ENCODE data around the gene PTCSC3.

The PTCSC3 gene

DNA sequence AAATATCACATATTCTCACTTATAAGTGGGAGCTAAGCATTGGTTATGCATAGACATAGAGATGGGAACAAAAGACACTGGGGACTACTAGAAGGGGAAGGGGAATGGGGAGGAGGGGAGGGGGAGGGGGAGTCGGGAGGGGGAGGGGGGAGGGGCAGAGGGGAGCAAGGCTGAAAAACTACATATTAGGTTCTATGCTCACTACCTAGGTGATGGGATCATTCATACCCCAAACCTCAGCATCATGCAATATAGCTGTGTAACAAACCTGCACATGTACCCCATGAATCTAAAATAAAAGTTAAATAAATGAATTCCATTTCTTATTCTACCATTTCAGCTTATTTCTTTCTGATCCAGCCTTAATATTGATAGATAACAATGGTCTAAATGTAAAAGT lies 21.9 kb upstream of the PTCSC3 start:
- no peak overlapping the region for H2AK5ac ChIP-seq (ENCODE audit: low read depth, low read length)
- H3K18ac ChIP-seq (ENCODE audit: low read length): no peak overlapping the region
- no peak for DNase-seq (ENCODE audit: low spot score)
- no peak overlapping the region for H3K9ac ChIP-seq (ENCODE audit: low read depth, low read length, poor library complexity)
- no CpG with 5 or more reads among the region's 1 CpG for WGBS, 2 donors (ENCODE audit: extremely low coverage in 2 of 2, insufficient read length in 2 of 2, insufficient replicate concordance in 1 of 2)
- no peak overlapping the region for H4K91ac ChIP-seq (ENCODE audit: low read depth, low read length, poor library complexity)
- H3K14ac ChIP-seq (ENCODE audit: low read length): no peak overlapping the region
- H3K27me3 ChIP-seq (ENCODE audit: control insufficient read depth in 3 of 3, insufficient read depth in 3 of 3, low read depth in 1 of 3, low read length in 3 of 3): peaks cover 0 to 5% (median 0%) of the 10 kb centered on the region in 3 experiments
- H4K8ac ChIP-seq (ENCODE audit: low read depth, low read length): no peak overlapping the region
- H3K23ac ChIP-seq (ENCODE audit: low read depth, low read length, poor library complexity): no peak overlapping the region
- H3K9me3 ChIP-seq (replicated peaks in 1 of 2; ENCODE audit: control insufficient read depth in 2 of 2, insufficient read depth in 1 of 2, low read depth in 1 of 2, low read length in 2 of 2): no peaks in the 10 kb centered on the region
- no peak overlapping the region for H2BK15ac ChIP-seq (ENCODE audit: low read length)
- H2BK5ac ChIP-seq (ENCODE audit: low read length): no peak overlapping the region
- no peaks in the 10 kb centered on the region for H3K36me3 ChIP-seq (replicated peaks in 1 of 2; ENCODE audit: control insufficient read depth in 2 of 2, insufficient read depth in 2 of 2, low read length in 2 of 2)
- H2BK12ac ChIP-seq (ENCODE audit: low read length): no peak overlapping the region
- no peak overlapping the region for H3K4ac ChIP-seq (ENCODE audit: low read length)
- H3K4me3 ChIP-seq (ENCODE audit: low read length in 2 of 2): no peak overlapping the region
- no peak overlapping the region for H3K4me2 ChIP-seq (ENCODE audit: insufficient read depth, low read length, poor library complexity, severe bottlenecking)
- no peak overlapping the region for H2AFZ ChIP-seq (ENCODE audit: low read length)
- no peaks in the 10 kb centered on the region for H3K79me1 ChIP-seq (ENCODE audit: low read depth, low read length)
- H3K27ac ChIP-seq (replicated peaks; ENCODE audit: low read length): no peak overlapping the region
- no peak overlapping the region for H2BK120ac ChIP-seq (ENCODE audit: low read depth, low read length)
- H3K4me1 ChIP-seq (ENCODE audit: control insufficient read depth in 2 of 2, insufficient read depth in 1 of 2, low read depth in 1 of 2, low read length in 2 of 2): no peaks in the 10 kb centered on the region

DNA sequence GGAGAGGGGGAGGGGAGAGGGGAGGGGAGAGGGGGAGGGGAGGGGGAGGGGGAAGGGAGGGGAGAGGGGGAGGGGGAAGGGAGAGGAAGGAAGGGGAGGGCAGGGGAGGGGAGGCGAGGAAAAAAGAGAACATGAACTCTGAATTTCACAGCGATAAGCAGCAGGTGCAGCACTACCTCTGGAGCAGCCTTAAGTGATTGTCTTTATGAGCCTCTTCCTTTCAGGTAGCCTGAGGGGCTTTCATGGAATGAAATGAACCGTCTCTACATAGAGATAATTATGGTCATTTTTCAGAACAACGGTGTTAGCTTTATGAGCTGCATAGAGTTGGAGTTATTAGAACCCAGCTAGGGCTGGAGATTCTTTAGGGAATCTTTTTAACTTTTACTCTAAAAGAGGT lies 18.1 kb upstream of the PTCSC3 start:
- Histone ChIP-seq H2BK12ac (ENCODE audit: low read length) (no peak overlapping the region), H2AFZ (ENCODE audit: low read length) (no peak overlapping the region)
- WGBS, 2 donors (ENCODE audit: extremely low coverage in 2 of 2, insufficient read length in 2 of 2, insufficient replicate concordance in 1 of 2): no CpG with 5 or more reads among the region's 4 CpGs

DNA sequence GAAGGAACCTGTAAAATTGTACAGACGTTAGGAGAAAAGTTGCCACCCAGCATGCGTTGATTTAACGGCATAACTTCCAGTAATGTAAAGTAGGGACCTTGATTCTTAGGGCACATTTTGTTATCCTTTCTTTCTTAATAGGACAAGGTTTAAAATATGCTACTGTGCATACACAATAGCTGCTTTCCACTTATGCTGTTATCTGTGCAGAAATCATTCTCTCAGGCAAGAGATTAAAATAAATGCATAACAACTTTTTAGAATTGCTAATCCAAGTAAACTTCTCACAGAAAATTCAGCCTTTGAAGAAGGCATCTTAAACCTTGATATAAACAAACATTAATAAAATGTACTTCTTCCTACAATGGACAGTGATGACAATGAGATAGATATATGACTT lies 16.0 kb upstream of the PTCSC3 start:
- Histone ChIP-seq H3K27ac (replicated peaks; ENCODE audit: low read length) (no peak overlapping the region), H2BK15ac (ENCODE audit: low read length) (no peak overlapping the region), H2BK5ac (ENCODE audit: low read length) (no peak overlapping the region), H3K9me3 (replicated peaks in 1 of 2; ENCODE audit: control insufficient read depth in 2 of 2, insufficient read depth in 1 of 2, low read depth in 1 of 2, low read length in 2 of 2) (no peaks in the 10 kb centered on the region), H3K9ac (ENCODE audit: low read depth, low read length, poor library complexity) (no peak overlapping the region), H3K4me1 (ENCODE audit: control insufficient read depth in 2 of 2, insufficient read depth in 1 of 2, low read depth in 1 of 2, low read length in 2 of 2) (no peaks in the 10 kb centered on the region), H3K18ac (ENCODE audit: low read length) (no peak overlapping the region), H3K79me1 (ENCODE audit: low read depth, low read length) (no peaks in the 10 kb centered on the region), H2AFZ (ENCODE audit: low read length) (no peak overlapping the region), H3K4me3 (ENCODE audit: low read length in 2 of 2) (no peak overlapping the region), H3K36me3 (replicated peaks in 1 of 2; ENCODE audit: control insufficient read depth in 2 of 2, insufficient read depth in 2 of 2, low read length in 2 of 2) (no peaks in the 10 kb centered on the region), H4K8ac (ENCODE audit: low read depth, low read length) (no peak overlapping the region), H2AK5ac (ENCODE audit: low read depth, low read length) (no peak overlapping the region), H3K4ac (ENCODE audit: low read length) (no peak overlapping the region), H2BK12ac (ENCODE audit: low read length) (no peak overlapping the region), H3K14ac (ENCODE audit: low read length) (no peak overlapping the region), H4K91ac (ENCODE audit: low read depth, low read length, poor library complexity) (no peak overlapping the region), H3K23ac (ENCODE audit: low read depth, low read length, poor library complexity) (no peak overlapping the region), H3K27me3 (ENCODE audit: control insufficient read depth in 3 of 3, insufficient read depth in 3 of 3, low read depth in 1 of 3, low read length in 3 of 3) (peaks cover 0 to 8% (median 0%) of the 10 kb centered on the region in 3 experiments), H3K4me2 (ENCODE audit: insufficient read depth, low read length, poor library complexity, severe bottlenecking) (no peak overlapping the region), H2BK120ac (ENCODE audit: low read depth, low read length) (no peak overlapping the region)
- no peak for DNase-seq (ENCODE audit: low spot score)
- no CpG with 5 or more reads among the region's 3 CpGs for WGBS, 2 donors (ENCODE audit: extremely low coverage in 2 of 2, insufficient read length in 2 of 2, insufficient replicate concordance in 1 of 2)

More for the DNA sequence above, 18.1 kb upstream of the PTCSC3 start:
- H3K18ac ChIP-seq (ENCODE audit: low read length): no peak overlapping the region
- no peak overlapping the region for H3K4me3 ChIP-seq (ENCODE audit: low read length in 2 of 2)
- H3K27me3 ChIP-seq (ENCODE audit: control insufficient read depth in 3 of 3, insufficient read depth in 3 of 3, low read depth in 1 of 3, low read length in 3 of 3): peaks cover 0 to 8% (median 0%) of the 10 kb centered on the region in 3 experiments
- no peaks in the 10 kb centered on the region for H3K36me3 ChIP-seq (replicated peaks in 1 of 2; ENCODE audit: control insufficient read depth in 2 of 2, insufficient read depth in 2 of 2, low read length in 2 of 2)
- no peak overlapping the region for H4K8ac ChIP-seq (ENCODE audit: low read depth, low read length)
- H3K9ac ChIP-seq (ENCODE audit: low read depth, low read length, poor library complexity): no peak overlapping the region
- H4K91ac ChIP-seq (ENCODE audit: low read depth, low read length, poor library complexity): no peak overlapping the region
- no peak overlapping the region for H3K4ac ChIP-seq (ENCODE audit: low read length)
- H3K23ac ChIP-seq (ENCODE audit: low read depth, low read length, poor library complexity): no peak overlapping the region
- no peaks in the 10 kb centered on the region for H3K9me3 ChIP-seq (replicated peaks in 1 of 2; ENCODE audit: control insufficient read depth in 2 of 2, insufficient read depth in 1 of 2, low read depth in 1 of 2, low read length in 2 of 2)
- H3K79me1 ChIP-seq (ENCODE audit: low read depth, low read length): no peaks in the 10 kb centered on the region
- H3K4me2 ChIP-seq (ENCODE audit: insufficient read depth, low read length, poor library complexity, severe bottlenecking): no peak overlapping the region
- H3K27ac ChIP-seq (replicated peaks; ENCODE audit: low read length): no peak overlapping the region
- H3K4me1 ChIP-seq (ENCODE audit: control insufficient read depth in 2 of 2, insufficient read depth in 1 of 2, low read depth in 1 of 2, low read length in 2 of 2): no peaks in the 10 kb centered on the region
- H2AK5ac ChIP-seq (ENCODE audit: low read depth, low read length): no peak overlapping the region
- no peak for DNase-seq (ENCODE audit: low spot score)
- no peak overlapping the region for H2BK120ac ChIP-seq (ENCODE audit: low read depth, low read length)
- H3K14ac ChIP-seq (ENCODE audit: low read length): no peak overlapping the region
- H2BK15ac ChIP-seq (ENCODE audit: low read length): no peak overlapping the region
- no peak overlapping the region for H2BK5ac ChIP-seq (ENCODE audit: low read length)

DNA sequence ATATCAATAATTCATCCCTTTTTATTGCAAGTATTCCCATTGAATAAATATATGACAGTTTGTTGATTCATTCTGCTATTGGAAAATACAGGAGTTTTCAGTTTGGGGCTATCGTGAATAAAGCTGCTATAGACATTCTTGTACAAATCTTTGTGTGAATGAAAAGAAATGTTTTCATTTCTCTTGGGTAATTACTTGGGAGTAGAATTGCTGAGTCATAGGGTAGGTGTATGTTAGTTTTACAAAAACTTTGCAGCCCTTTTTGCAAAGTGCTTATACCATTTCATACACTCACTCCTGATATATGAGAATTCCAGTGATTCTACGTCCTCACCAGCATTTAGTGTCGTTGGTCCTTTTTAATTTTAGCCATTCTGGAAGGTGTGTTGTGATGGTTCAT lies 6.9 kb upstream of the PTCSC3 start:
- Histone ChIP-seq H4K8ac (ENCODE audit: low read depth, low read length) (no peak overlapping the region), H3K27ac (replicated peaks; ENCODE audit: low read length) (no peak overlapping the region), H3K79me1 (ENCODE audit: low read depth, low read length) (no peaks in the 10 kb centered on the region), H3K23ac (ENCODE audit: low read depth, low read length, poor library complexity) (no peak overlapping the region), H4K91ac (ENCODE audit: low read depth, low read length, poor library complexity) (no peak overlapping the region), H2AK5ac (ENCODE audit: low read depth, low read length) (no peak overlapping the region), H2BK12ac (ENCODE audit: low read length) (no peak overlapping the region), H3K18ac (ENCODE audit: low read length) (no peak overlapping the region), H2BK5ac (ENCODE audit: low read length) (no peak overlapping the region), H3K4me1 (ENCODE audit: control insufficient read depth in 2 of 2, insufficient read depth in 1 of 2, low read depth in 1 of 2, low read length in 2 of 2) (no peaks in the 10 kb centered on the region), H2BK15ac (ENCODE audit: low read length) (no peak overlapping the region), H3K4me2 (ENCODE audit: insufficient read depth, low read length, poor library complexity, severe bottlenecking) (no peak overlapping the region), H3K4ac (ENCODE audit: low read length) (no peak overlapping the region), H3K36me3 (replicated peaks in 1 of 2; ENCODE audit: control insufficient read depth in 2 of 2, insufficient read depth in 2 of 2, low read length in 2 of 2) (no peaks in the 10 kb centered on the region), H3K4me3 (ENCODE audit: low read length in 2 of 2) (no peak overlapping the region), H2BK120ac (ENCODE audit: low read depth, low read length) (no peak overlapping the region), H3K14ac (ENCODE audit: low read length) (no peak overlapping the region), H3K27me3 (ENCODE audit: control insufficient read depth in 3 of 3, insufficient read depth in 3 of 3, low read depth in 1 of 3, low read length in 3 of 3) (no peaks in the 10 kb centered on the region), H2AFZ (ENCODE audit: low read length) (no peak overlapping the region), H3K9ac (ENCODE audit: low read depth, low read length, poor library complexity) (no peak overlapping the region), H3K9me3 (replicated peaks in 1 of 2; ENCODE audit: control insufficient read depth in 2 of 2, insufficient read depth in 1 of 2, low read depth in 1 of 2, low read length in 2 of 2) (no peaks in the 10 kb centered on the region)
- WGBS, 2 donors (ENCODE audit: extremely low coverage in 2 of 2, insufficient read length in 2 of 2, insufficient replicate concordance in 1 of 2): no CpG with 5 or more reads among the region's 3 CpGs
- no peak for DNase-seq (ENCODE audit: low spot score)
